Astrocyte (in vitro differentiated cells and primary cell): Measurements from ENCODE around the gene ABCA12.

ENCODE experiments used
- EZH2 ChIP-seq: IDR thresholded peaks from 2 replicates; pipeline ENCODE4 v1.6.1; 2012; ENCODE audit warnings: mild to moderate bottlenecking, low read length, inconsistent platforms; ENCODE audit not compliant: insufficient read depth
- TF ChIP-seq, protein P1 (sequence below): IDR thresholded peaks from 2 replicates; pipeline ENCODE4 v1.5.1; 2011; ENCODE audit warnings: low read depth, mild to moderate bottlenecking, inconsistent platforms, low read length, moderate library complexity; ENCODE audit not compliant: insufficient read depth

DNA sequence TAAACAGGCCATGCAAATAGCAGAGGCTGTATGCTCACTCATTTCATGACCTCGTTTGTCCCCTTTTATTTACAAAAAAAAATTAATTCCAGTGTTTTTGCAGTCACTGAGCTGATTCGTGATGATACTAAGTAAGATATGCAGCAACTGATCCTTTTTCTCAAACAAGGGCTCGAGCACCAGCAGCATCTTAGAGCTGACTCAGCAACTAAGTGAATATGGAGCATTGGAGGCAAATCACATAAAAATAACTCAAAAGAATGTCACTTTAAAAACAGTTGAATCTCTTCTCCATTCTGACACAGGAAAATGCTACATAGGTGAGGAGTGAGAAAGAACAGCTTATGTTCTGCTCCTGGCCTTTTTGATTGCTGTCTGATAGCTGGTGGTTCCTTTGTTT is 152.8 kb downstream of the ABCA12 start:
- TF ChIP-seq, protein P1, sequence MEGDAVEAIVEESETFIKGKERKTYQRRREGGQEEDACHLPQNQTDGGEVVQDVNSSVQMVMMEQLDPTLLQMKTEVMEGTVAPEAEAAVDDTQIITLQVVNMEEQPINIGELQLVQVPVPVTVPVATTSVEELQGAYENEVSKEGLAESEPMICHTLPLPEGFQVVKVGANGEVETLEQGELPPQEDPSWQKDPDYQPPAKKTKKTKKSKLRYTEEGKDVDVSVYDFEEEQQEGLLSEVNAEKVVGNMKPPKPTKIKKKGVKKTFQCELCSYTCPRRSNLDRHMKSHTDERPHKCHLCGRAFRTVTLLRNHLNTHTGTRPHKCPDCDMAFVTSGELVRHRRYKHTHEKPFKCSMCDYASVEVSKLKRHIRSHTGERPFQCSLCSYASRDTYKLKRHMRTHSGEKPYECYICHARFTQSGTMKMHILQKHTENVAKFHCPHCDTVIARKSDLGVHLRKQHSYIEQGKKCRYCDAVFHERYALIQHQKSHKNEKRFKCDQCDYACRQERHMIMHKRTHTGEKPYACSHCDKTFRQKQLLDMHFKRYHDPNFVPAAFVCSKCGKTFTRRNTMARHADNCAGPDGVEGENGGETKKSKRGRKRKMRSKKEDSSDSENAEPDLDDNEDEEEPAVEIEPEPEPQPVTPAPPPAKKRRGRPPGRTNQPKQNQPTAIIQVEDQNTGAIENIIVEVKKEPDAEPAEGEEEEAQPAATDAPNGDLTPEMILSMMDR = no peak
- TF ChIP-seq EZH2 = no peak
